PC-9 (cell line): ENCODE measurements around the gene MAB21L4. TPM values are rescaled to one million over a fixed set of nuclear protein-coding genes. Genes with fewer than 3 reads are reported as not detected.

Experiments
- BruUV-seq: library from RNA; stranded (reverse); fragments of 400-500 nt; replicated peaks from 2 replicates; lab custom pipeline; 2021; lab: Mats Ljungman, UMichigan
- CTCF ChIA-PET: fragments of 300-600 bp; sonication (Branson Sonifier 250); formaldehyde crosslinking; loops from one replicate; lab custom pipeline; 2022; ENCODE audit warnings: antibody characterized with exemption; lab: Charles Lee
- POLR2A ChIA-PET: fragments of 300-600 bp; sonication (Branson Sonifier 250); formaldehyde crosslinking; loops from one replicate; lab custom pipeline; 2022; ENCODE audit warnings: antibody characterized with exemption; ENCODE audit not compliant: unreplicated experiment; lab: Charles Lee
- DNase-seq, 2 experiments: peaks; one replicate each; pipeline versions ENCODE4 v3.0.0 to v3.0.0-alpha.2; 2015 to 2022; ENCODE audit warnings: mixed read lengths in 1 of 2
- H2AFZ ChIP-seq: fragments of 200-600 bp; sonication (generic); 2 replicates; pipeline ENCODE4 v1.8.1; 2017; ENCODE audit warnings: antibody characterized with exemption
- H3F3A ChIP-seq: fragments of 200-600 bp; sonication (generic); 2 replicates; pipeline ENCODE4 v1.8.1; 2017; ENCODE audit warnings: antibody characterized with exemption, mild to moderate bottlenecking, low read depth; ENCODE audit not compliant: insufficient read depth
- H3K27ac ChIP-seq: fragments of 200-600 bp; sonication (generic); 2 replicates; pipeline ENCODE4 v1.6.1; 2016; ENCODE audit warnings: mixed run types
- H3K27me3 ChIP-seq: fragments of 200-600 bp; sonication (generic); 2 replicates; pipeline ENCODE4 v1.6.1; 2016; ENCODE audit warnings: low read depth, mixed run types; ENCODE audit not compliant: insufficient read depth
- H3K36me3 ChIP-seq: fragments of 200-600 bp; sonication (generic); 2 replicates; pipeline ENCODE4 v1.6.1; 2016; ENCODE audit warnings: low read depth, mixed run types
- H3K4me1 ChIP-seq: fragments of 200-600 bp; sonication (generic); replicated peaks from 2 replicates; pipeline ENCODE4 v1.6.1; 2016; ENCODE audit warnings: mixed run types; ENCODE audit not compliant: insufficient read depth
- H3K4me2 ChIP-seq: fragments of 200-600 bp; sonication (generic); 2 replicates; pipeline ENCODE4 v1.6.1; 2017; ENCODE audit warnings: mixed run types
- H3K4me3 ChIP-seq: fragments of 200-600 bp; sonication (generic); 2 replicates; pipeline ENCODE4 v1.6.1; 2016; ENCODE audit warnings: mixed run types
- H3K79me2 ChIP-seq: fragments of 200-600 bp; sonication (generic); 2 replicates; pipeline ENCODE4 v1.6.1; 2017; ENCODE audit warnings: low read depth, mixed run types
- H3K9me2 ChIP-seq: fragments of 200-600 bp; sonication (generic); 2 replicates; pipeline ENCODE4 v1.8.1; 2017; ENCODE audit warnings: mild to moderate bottlenecking; ENCODE audit not compliant: insufficient read depth
- H3K9me3 ChIP-seq: fragments of 200-600 bp; sonication (generic); 2 replicates; pipeline ENCODE4 v1.8.1; 2016; ENCODE audit warnings: low read depth; ENCODE audit not compliant: insufficient read depth
- H4K20me1 ChIP-seq: fragments of 200-600 bp; sonication (generic); 2 replicates; pipeline ENCODE4 v1.8.1; 2017; ENCODE audit not compliant: insufficient read depth
- CTCF ChIP-seq: fragments of 200-600 bp; sonication (generic); conservative IDR thresholded peaks from 2 replicates; pipeline ENCODE4 v1.6.1; 2017; ENCODE audit warnings: mixed run types, antibody characterized with exemption, mild to moderate bottlenecking, moderate library complexity
- EZH2 ChIP-seq: fragments of 200-600 bp; sonication (generic); IDR thresholded peaks from 2 replicates; pipeline ENCODE4 v1.8.0; 2017; ENCODE audit warnings: antibody characterized with exemption, low read depth
- intact Hi-C: fragments of 100-400 bp; cut with micrococcal nuclease; formaldehyde crosslinking; loops from one replicate; pipeline ENCODE4 v1.10.0; 2022; ENCODE audit not compliant: unreplicated experiment
- total RNA-seq: library from RNA; stranded (reverse); gene quantifications from 2 replicates; pipeline ENCODE4 v1.2.3, GENCODE V29; 2021

MAB21L4 gene
- total RNA-seq, 1 experiment from 2014 or later, result 68.8 TPM

- Histone ChIP-seq H2AFZ (no peak overlapping the region), H3K79me2 (no peaks in the 10 kb centered on the region), H3K27ac (no peak overlapping the region), H3K4me1 (no peaks in the 10 kb centered on the region), H3F3A (0 out of 2 replicates have a peak, but pooled peaks cover 3% of the 10 kb centered on the region), H3K9me2 (no peaks in the 10 kb centered on the region), H3K4me3 (no peak overlapping the region), H3K36me3 (no peaks in the 10 kb centered on the region), H3K4me2 (no peak overlapping the region), H3K27me3 (peaks cover 87% of the 10 kb centered on the region), H4K20me1 (no peaks in the 10 kb centered on the region), H3K9me3 (no peaks in the 10 kb centered on the region)
- BruUV-seq, result no TSS peak
- no peak for DNase-seq
- no peak for TF ChIP-seq CTCF
- TF ChIP-seq EZH2, result no peak
- intact Hi-C loops, result loop anchor here (1.0 to 5.0 kb wide), 3 partner anchors 199 to 778 kb away; partner anchors contain the start of gene RNPEPL1
- POLR2A ChIA-PET, result interaction anchor here (0.7 to 1.1 kb wide), 2 partner anchors 99 to 606 kb away, joined by 4 to 6 read pairs; no protein-coding TSS in a partner anchor
- CTCF ChIA-PET, result interaction anchor here (0.9 to 1.9 kb wide), 4 partner anchors 29 to 778 kb away, joined by 4 to 24 read pairs (median 4); no protein-coding TSS in a partner anchor
Observed at GRCh38 chr2:240839152-240840143, 56.5 kb downstream of the MAB21L4 start.

GRCh38 chr2:240837621-240838020, 58.3 kb downstream of the MAB21L4 start:
- Histone ChIP-seq H3K9me3 (no peaks in the 10 kb centered on the region), H3K79me2 (no peaks in the 10 kb centered on the region), H3K4me1 (no peaks in the 10 kb centered on the region), H3K4me2 (no peak overlapping the region), H3F3A (peaks cover 11% of the 10 kb centered on the region; the same call in 1 of the 2 replicates), H3K27ac (no peak overlapping the region), H3K36me3 (no peaks in the 10 kb centered on the region), H3K4me3 (no peak overlapping the region), H2AFZ (no peak overlapping the region), H3K27me3 (peaks cover 83% of the 10 kb centered on the region), H4K20me1 (no peaks in the 10 kb centered on the region; the same call in 1 of the 2 replicates), H3K9me2 (no peaks in the 10 kb centered on the region)
- no peak for DNase-seq
- no peak for TF ChIP-seq CTCF
- no peak for TF ChIP-seq EZH2
- BruUV-seq, result no TSS peak
- ChIA-PET CTCF (no interaction called here), POLR2A (no interaction called here)
- intact Hi-C loops, result no loop called here

- no peak for TF ChIP-seq CTCF
- TF ChIP-seq EZH2, result no peak
- POLR2A ChIA-PET, result no interaction called here
- no peak overlapping the region for H2AFZ ChIP-seq
- H3K27ac ChIP-seq, result no peak overlapping the region
- H3K79me2 ChIP-seq, result no peaks in the 10 kb centered on the region
- intact Hi-C loops, result no loop called here
- H3K4me1 ChIP-seq, result 0 out of 2 replicates have a peak, but pooled peaks cover 1% of the 10 kb centered on the region
- H3K9me3 ChIP-seq, result no peaks in the 10 kb centered on the region
- CTCF ChIA-PET, result no interaction called here
- H3F3A ChIP-seq, result peaks cover 12% of the 10 kb centered on the region; the same call in 1 of the 2 replicates
- H3K9me2 ChIP-seq, result no peaks in the 10 kb centered on the region
- no peak overlapping the region for H3K4me3 ChIP-seq
- peaks cover 78% of the 10 kb centered on the region for H3K27me3 ChIP-seq
- no peaks in the 10 kb centered on the region for H3K36me3 ChIP-seq
- H4K20me1 ChIP-seq, result no peaks in the 10 kb centered on the region; the same call in 1 of the 2 replicates
- H3K4me2 ChIP-seq, result no peak overlapping the region
- no TSS peak for BruUV-seq
- DNase-seq, result no peak
Observed at GRCh38 chr2:240836781-240837467, 59.0 kb downstream of the MAB21L4 start.
